Choroid plexus epithelial cell (primary cell): ENCODE data around the gene PPP1R9A.

Experiments
- DNase-seq: peaks from one replicate; pipeline ENCODE4 v3.0.0-alpha.2; 2010; ENCODE audit warnings: low read depth
- H3K4me3 ChIP-seq: 2 replicates; pipeline ENCODE4 v1.5.1; 2011; ENCODE audit warnings: low read depth, mild to moderate bottlenecking, control low read depth, low read length, moderate library complexity
- CTCF ChIP-seq: conservative IDR thresholded peaks from 2 replicates; pipeline ENCODE4 v1.5.1; 2011; ENCODE audit warnings: low read depth, mild to moderate bottlenecking, control low read depth, inconsistent platforms, low read length, moderate library complexity

The PPP1R9A gene

GRCh38 chr7:95220328-95220727 is 312.9 kb downstream of the PPP1R9A start:
- TF ChIP-seq CTCF, result no peak

GRCh38 chr7:95225301-95225700 is 317.9 kb downstream of the PPP1R9A start:
- no peak for DNase-seq
- TF ChIP-seq CTCF, result no peak
- H3K4me3 ChIP-seq, result no peak overlapping the region

More at GRCh38 chr7:95220328-95220727, 312.9 kb downstream of the PPP1R9A start:
- no peak overlapping the region for H3K4me3 ChIP-seq
- DNase-seq, result no peak

GRCh38 chr7:95229301-95229700 is 321.9 kb downstream of the PPP1R9A start:
- no peak for DNase-seq
- no peak for TF ChIP-seq CTCF
- no peak overlapping the region for H3K4me3 ChIP-seq

- no peak overlapping the region for H3K4me3 ChIP-seq
- no peak for TF ChIP-seq CTCF
Measured at GRCh38 chr7:95238252-95238943, 331.0 kb downstream of the PPP1R9A start.

GRCh38 chr7:95240921-95241320 is 333.5 kb downstream of the PPP1R9A start:
- no peak for DNase-seq
- TF ChIP-seq CTCF, result no peak
- no peak overlapping the region for H3K4me3 ChIP-seq

More at GRCh38 chr7:95238252-95238943, 331.0 kb downstream of the PPP1R9A start:
- DNase-seq, result no peak

- TF ChIP-seq CTCF, result no peak
- no peak for DNase-seq
- no peak overlapping the region for H3K4me3 ChIP-seq
Measured at GRCh38 chr7:95242266-95242665, 334.9 kb downstream of the PPP1R9A start.

- no peak for DNase-seq
- no peak for TF ChIP-seq CTCF
- no peak overlapping the region for H3K4me3 ChIP-seq
Measured at GRCh38 chr7:95244616-95245015, 337.2 kb downstream of the PPP1R9A start.
